Tibial nerve (tissue), 4 donors: ENCODE results near the gene CLCF1. TPM values are rescaled to one million over a fixed set of nuclear protein-coding genes. Genes with fewer than 3 reads are reported as not detected.

Source experiments
- DNase-seq, 2 donors: peaks; one replicate each; pipeline ENCODE4 v3.0.0-alpha.2; 2019; ENCODE audit warnings: low spot score in 2 of 2
- H3K27ac ChIP-seq, 4 donors: fragments of 200-600 bp; sonication (generic) in 3 of 4; one replicate each; pipeline ENCODE4 v1.5.1; 2017 to 2019; ENCODE audit warnings: mild to moderate bottlenecking in 1 of 4
- H3K27me3 ChIP-seq, 2 donors: fragments of 200-600 bp; sonication (generic) in 1 of 2; one replicate each; pipeline versions ENCODE4 v1.5.1 to v1.6.0; 2017 to 2019
- H3K36me3 ChIP-seq, 3 donors: fragments of 200-600 bp; sonication (generic); one replicate each; pipeline ENCODE4 v1.5.1; 2018 to 2019
- H3K4me1 ChIP-seq, 4 donors: fragments of 200-600 bp; sonication (generic) in 3 of 4; one replicate each; pipeline ENCODE4 v1.5.1; 2017 to 2019
- H3K4me3 ChIP-seq, 4 donors: fragments of 200-600 bp; sonication (generic) in 3 of 4; one replicate each; pipeline ENCODE4 v1.5.1; 2017 to 2019; ENCODE audit warnings: mild to moderate bottlenecking in 1 of 4, moderate library complexity in 1 of 4
- H3K9me3 ChIP-seq, 4 donors: fragments of 200-600 bp; sonication (generic) in 3 of 4; one replicate each; pipeline ENCODE4 v1.5.1; 2017 to 2019
- EP300 ChIP-seq, 2 donors: sonication (generic); formaldehyde crosslinking; IDR thresholded peaks; one replicate each; pipeline ENCODE4 v1.6.1; 2017; ENCODE audit warnings: antibody characterized with exemption in 2 of 2, mild to moderate bottlenecking in 1 of 2
- POLR2A ChIP-seq, 2 donors: fragments of 450-650 bp; IDR thresholded peaks; one replicate each; pipeline ENCODE4 v1.6.1; 2017; ENCODE audit warnings: antibody characterized with exemption in 2 of 2, mild to moderate bottlenecking in 2 of 2, moderate library complexity in 2 of 2
- WGBS, 2 donors: methylation state at CpG; one replicate each; pipeline ENCODE4 v1.1.5; 2018; 5-methylcytosine and 5-hydroxymethylcytosine counted together
- total RNA-seq, 4 donors: library from RNA; depleted of rRNA; stranded (reverse); fragments of >200 nt; gene quantifications; one replicate each; pipeline ENCODE4 v1.1.0, GENCODE V29; 2016
- TF ChIP-seq, protein P1 (sequence below), 5 experiments: fragments of 200-600 bp in 3 of 5; fragments of 450-650 bp in 2 of 5; sonication (generic) in 3 of 5; IDR thresholded peaks; one replicate each; pipeline ENCODE4 v1.5.1; 2016 to 2019; ENCODE audit warnings: antibody characterized with exemption in 5 of 5, mild to moderate bottlenecking in 3 of 5, moderate library complexity in 2 of 5

CLCF1 gene
- total RNA-seq, 4 donors from 2014 or later, result 3.7 to 23.1 (median 5.9) TPM

DNA sequence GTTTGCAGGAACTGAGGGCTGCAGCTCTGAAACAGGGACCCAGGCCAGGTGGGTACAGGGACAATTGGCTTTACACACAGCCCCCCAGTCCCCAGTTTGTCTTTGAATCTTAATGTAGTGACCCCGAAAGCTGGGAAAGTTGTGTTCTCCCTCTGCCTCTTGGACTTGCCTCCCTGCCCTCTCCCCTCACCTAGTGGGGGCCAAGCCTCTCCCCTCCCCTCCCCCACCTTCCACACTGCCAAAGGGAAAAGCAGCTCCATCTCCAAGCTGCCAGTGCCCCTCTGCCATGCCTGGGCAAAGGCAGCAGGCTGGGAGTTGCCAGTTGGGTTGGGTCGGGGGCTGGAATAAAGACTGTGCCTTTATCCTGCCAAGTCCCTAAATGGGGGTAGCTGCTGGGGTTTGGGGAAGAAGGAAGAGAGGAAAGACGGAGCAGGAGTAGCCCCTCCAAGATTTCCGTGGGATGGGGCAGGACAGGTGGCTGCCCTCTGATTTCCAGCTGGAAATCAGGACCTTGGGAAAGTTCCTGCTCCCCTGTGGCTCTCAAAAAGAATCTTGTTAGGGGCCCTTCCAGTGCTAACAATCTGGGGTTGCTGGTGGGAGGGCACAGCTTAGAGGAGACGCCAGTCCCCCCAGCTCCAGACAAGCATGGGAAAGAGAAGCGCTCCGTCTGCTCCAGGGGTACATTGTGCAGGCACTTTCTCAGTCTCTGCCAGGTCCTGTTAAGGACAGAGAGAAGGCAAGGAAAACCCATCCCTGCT, 2.8 kb upstream of the CLCF1 start:
- H3K4me1 ChIP-seq, result peaks cover 0 to 58% (median 28%) of the 10 kb centered on the region in 4 donors
- WGBS, 2 donors, result 77 to 80% methylated on average over 7 of the region's 7 CpGs
- H3K27me3 ChIP-seq, result no peaks in the 10 kb centered on the region
- peak overlapping the region in 2 of 4 donors; percentile 96 to 99 for H3K27ac ChIP-seq
- no peak for TF ChIP-seq EP300 (IDR thresholded peaks at IDR 0.05)
- no peaks in the 10 kb centered on the region for H3K9me3 ChIP-seq
- H3K36me3 ChIP-seq, result no peaks in the 10 kb centered on the region
- no peak overlapping the region for H3K4me3 ChIP-seq
- DNase-seq, result no peak

DNA sequence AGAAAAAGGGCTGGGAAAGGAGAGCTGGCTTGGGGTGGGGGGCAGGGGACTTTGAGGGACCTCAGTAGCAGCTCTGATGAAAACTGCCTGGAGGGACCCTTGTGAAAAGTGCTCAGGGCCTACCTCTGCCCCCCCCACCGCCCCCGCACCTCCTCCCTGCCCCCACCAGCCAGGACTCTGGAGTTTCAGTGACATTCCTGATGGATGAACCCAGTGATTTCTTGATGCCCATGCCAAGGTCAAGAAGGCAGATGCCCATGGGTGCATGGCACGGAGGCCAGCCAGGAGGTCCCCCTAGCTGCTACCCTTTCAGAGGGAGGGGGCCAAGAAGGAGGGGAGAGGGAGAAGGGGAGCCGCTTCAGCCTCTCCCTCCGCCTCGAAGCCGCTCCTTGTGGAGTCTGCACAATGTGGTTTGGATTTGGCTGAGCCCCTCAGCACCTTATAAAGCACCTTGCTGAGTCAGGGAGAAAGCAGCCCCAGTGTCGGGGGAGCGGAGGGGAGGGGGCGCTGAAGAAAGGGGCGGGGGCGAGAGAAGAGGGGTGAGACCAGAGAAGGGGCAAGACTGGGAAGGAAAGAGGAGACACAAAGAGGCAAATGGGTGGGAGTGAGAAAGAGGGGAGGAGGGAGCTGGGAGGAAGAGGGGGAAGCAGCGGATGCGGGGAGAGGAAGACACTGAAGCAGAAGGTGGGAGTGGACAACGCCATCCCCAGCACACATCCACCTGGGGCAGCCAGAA, 2.1 kb upstream of the CLCF1 start:
- Histone ChIP-seq H3K4me1 (peaks cover 0 to 61% (median 36%) of the 10 kb centered on the region in 4 donors), H3K4me3 (no peak overlapping the region), H3K27me3 (no peaks in the 10 kb centered on the region), H3K36me3 (no peaks in the 10 kb centered on the region), H3K9me3 (no peaks in the 10 kb centered on the region), H3K27ac (peak overlapping the region in 3 of 4 donors; percentile 96 to 99 (median 98))
- no peak for TF ChIP-seq POLR2A (IDR thresholded peaks at IDR 0.05)
- no peak for TF ChIP-seq EP300 (IDR thresholded peaks at IDR 0.05)
- TF ChIP-seq, protein P1, sequence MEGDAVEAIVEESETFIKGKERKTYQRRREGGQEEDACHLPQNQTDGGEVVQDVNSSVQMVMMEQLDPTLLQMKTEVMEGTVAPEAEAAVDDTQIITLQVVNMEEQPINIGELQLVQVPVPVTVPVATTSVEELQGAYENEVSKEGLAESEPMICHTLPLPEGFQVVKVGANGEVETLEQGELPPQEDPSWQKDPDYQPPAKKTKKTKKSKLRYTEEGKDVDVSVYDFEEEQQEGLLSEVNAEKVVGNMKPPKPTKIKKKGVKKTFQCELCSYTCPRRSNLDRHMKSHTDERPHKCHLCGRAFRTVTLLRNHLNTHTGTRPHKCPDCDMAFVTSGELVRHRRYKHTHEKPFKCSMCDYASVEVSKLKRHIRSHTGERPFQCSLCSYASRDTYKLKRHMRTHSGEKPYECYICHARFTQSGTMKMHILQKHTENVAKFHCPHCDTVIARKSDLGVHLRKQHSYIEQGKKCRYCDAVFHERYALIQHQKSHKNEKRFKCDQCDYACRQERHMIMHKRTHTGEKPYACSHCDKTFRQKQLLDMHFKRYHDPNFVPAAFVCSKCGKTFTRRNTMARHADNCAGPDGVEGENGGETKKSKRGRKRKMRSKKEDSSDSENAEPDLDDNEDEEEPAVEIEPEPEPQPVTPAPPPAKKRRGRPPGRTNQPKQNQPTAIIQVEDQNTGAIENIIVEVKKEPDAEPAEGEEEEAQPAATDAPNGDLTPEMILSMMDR (IDR thresholded peaks at IDR 0.05), result no peak
- DNase-seq, result no peak
- WGBS, 2 donors, result 36 to 46% methylated on average over 15 of the region's 15 CpGs

DNA sequence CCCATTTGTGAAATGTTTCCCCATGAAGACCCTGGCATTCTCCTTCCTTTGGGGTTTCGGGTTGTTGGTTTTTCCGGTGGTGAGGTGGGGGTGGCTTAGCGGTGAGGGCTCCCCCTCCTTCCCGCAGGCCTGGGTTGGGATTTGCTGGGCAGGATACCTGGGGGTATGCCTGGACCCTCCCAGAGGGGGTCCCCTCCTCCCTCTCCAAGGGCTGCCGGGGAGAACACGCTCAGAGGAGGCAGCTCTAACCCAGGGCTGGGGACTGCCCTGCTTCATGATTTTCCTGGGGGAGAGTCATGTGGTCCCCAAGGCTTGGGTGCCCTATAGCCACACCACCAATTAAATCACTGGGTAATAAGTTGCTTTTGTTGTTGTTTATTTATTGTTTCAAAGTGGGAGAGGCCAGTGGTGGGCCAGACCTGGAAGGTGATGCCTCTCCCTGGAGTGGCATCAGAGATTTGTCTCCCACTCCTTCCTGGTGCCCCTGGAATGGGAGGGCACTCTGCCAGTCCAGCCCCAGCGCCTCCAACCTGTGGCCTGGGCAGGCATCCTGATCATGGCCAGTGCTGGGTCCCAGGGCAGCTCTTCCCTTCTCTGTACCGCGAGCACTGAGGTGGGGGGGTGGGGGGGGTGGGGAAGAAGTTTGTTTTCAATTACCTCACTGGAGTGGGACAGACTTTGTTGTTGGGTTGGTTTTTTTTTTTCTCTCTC, 1.3 kb upstream of the CLCF1 start:
- H3K27me3 ChIP-seq, result no peaks in the 10 kb centered on the region
- H3K27ac ChIP-seq, result peak overlapping the region; percentile 87 to 99 (median 97)
- DNase-seq, result no peak
- 22 to 30% methylated on average over 8 to 9 of the region's 9 CpGs for WGBS, 2 donors
- H3K36me3 ChIP-seq, result no peaks in the 10 kb centered on the region
- H3K4me1 ChIP-seq, result peaks cover 0 to 66% (median 41%) of the 10 kb centered on the region in 4 donors
- peak overlapping the region in 3 of 4 donors; percentile 46 to 91 (median 85) for H3K4me3 ChIP-seq
- H3K9me3 ChIP-seq, result no peaks in the 10 kb centered on the region
- TF ChIP-seq, protein P1 (IDR thresholded peaks at IDR 0.05), result no peak
- no peak for TF ChIP-seq EP300 (IDR thresholded peaks at IDR 0.05)
- no peak for TF ChIP-seq POLR2A (IDR thresholded peaks at IDR 0.05)

DNA sequence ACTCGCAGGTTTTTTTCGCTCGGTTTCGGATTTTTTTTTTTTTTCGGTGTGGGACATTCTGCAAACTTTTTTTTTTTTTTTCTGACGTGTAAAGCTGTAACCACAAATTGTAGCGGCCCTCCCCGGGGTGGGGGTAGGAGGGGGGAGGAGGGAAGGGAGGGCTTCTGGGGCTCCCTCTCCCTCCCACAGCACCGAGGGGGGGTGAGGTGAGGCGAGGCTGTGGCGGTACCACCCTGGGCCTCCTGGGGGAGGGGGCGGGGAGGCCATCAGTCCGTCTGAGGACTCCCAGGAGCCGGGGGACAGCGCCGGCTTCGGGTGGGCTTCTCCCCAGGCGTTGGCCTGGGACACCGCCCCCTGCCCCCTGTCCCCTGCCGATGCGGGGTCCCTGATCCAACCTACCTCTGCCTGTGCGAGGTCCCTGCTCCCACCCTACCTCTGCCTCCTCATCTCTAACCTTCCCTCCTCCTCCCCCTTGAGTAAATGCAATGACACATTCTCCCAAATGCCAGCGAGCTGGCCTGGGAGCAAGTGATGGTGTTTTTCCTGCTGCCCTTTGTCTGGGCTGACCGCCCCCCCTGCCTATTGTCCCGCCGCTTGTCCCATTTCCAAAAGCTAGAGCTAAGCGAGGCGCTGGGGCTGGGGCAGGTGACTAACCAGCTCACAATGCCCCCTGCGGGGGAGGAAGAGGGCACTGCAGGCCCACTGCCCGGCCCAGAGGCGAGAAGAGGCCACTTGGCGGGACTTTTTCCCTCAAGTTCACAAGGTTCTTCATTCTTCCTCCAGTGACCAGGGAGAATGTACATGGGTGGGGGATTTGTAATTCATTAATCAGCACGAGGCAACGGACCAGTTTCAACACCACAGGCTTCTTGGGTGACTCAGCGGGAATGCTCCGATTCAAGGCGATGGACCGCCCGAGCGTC, 511 bp upstream of the CLCF1 start:
- Histone ChIP-seq H3K36me3 (no peaks in the 10 kb centered on the region), H3K27me3 (no peaks in the 10 kb centered on the region), H3K27ac (peak overlapping the region; percentile 87 to 99 (median 97)), H3K9me3 (no peaks in the 10 kb centered on the region), H3K4me3 (peak overlapping the region; percentile 46 to 91 (median 76)), H3K4me1 (peaks cover 0 to 63% (median 47%) of the 10 kb centered on the region in 4 donors)
- DNase-seq, result peak in 1 of 2 donors; percentile 67
- TF ChIP-seq POLR2A (IDR thresholded peaks at IDR 0.05) (no peak), EP300 (IDR thresholded peaks at IDR 0.05) (peak in 1 of 2 donors; percentile 84)
- TF ChIP-seq, protein P1 (IDR thresholded peaks at IDR 0.05), result peak; percentile 18 to 68 (median 44)
- 5 to 6% methylated on average over 21 to 33 of the region's 40 CpGs for WGBS, 2 donors
